Ishikawa (cell line): ENCODE results near the gene SACM1L.

Source experiments
- CEBPB ChIP-seq: IDR thresholded peaks from 2 replicates; pipeline ENCODE4 v1.6.1; 2012
- CREB1 ChIP-seq: IDR thresholded peaks from 2 replicates; pipeline ENCODE4 v1.6.1; 2012; ENCODE audit warnings: low read depth
- EGR1 ChIP-seq: IDR thresholded peaks from 2 replicates; pipeline ENCODE4 v1.6.1; 2012
- EP300 ChIP-seq: IDR thresholded peaks from 2 replicates; pipeline ENCODE4 v1.6.1; 2012; ENCODE audit warnings: borderline replicate concordance
- FOXM1 ChIP-seq: IDR thresholded peaks from 2 replicates; pipeline ENCODE4 v1.6.1; 2012; ENCODE audit warnings: low read depth, borderline replicate concordance
- NFIC ChIP-seq: IDR thresholded peaks from 2 replicates; pipeline ENCODE4 v1.6.1; 2012
- RAD21 ChIP-seq: IDR thresholded peaks from 2 replicates; pipeline ENCODE4 v1.6.1; 2012; ENCODE audit warnings: low read depth
- TAF1 ChIP-seq: IDR thresholded peaks from 2 replicates; pipeline ENCODE4 v1.6.1; 2012; ENCODE audit warnings: low read depth, mild to moderate bottlenecking
- TCF12 ChIP-seq: IDR thresholded peaks from 2 replicates; pipeline ENCODE4 v1.6.1; 2012; ENCODE audit warnings: low read depth
- TEAD4 ChIP-seq: IDR thresholded peaks from 2 replicates; pipeline ENCODE4 v1.6.1; 2012
- YY1 ChIP-seq: IDR thresholded peaks from 2 replicates; pipeline ENCODE4 v1.6.1; 2012; ENCODE audit warnings: low read depth
- ZBTB7A ChIP-seq: IDR thresholded peaks from 2 replicates; pipeline ENCODE4 v1.6.1; 2012; ENCODE audit warnings: low read depth
- TF ChIP-seq, protein P1 (sequence below): IDR thresholded peaks from 2 replicates; pipeline ENCODE4 v1.6.1; 2012; ENCODE audit warnings: low read depth, mild to moderate bottlenecking
- TF ChIP-seq, protein P2 (sequence below): IDR thresholded peaks from 2 replicates; pipeline ENCODE4 v1.6.1; 2012
- TF ChIP-seq, protein P3 (sequence below): IDR thresholded peaks from 2 replicates; pipeline ENCODE4 v1.6.1; 2012

The SACM1L gene

DNA sequence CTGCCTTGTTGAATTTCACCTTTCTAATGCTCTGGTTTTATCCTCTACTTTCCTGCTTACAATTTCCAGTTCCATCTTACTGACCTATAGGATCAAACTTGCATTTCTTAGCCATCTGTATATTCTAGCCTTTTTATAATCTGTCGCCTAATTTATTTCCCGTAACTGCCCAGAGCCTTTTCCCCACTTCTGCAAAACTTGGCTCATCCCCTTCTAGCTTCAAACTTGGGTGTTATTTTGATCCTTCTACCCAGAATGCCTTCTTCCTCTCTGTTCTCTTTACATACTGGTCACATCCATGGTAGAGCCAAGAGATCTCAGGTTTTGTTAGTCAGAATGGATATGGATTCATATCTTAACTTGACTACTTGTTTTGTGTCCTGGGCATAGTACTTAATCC lies 2.6 kb downstream of the SACM1L start:
- no peak for TF ChIP-seq TAF1
- no peak for TF ChIP-seq RAD21
- no peak for TF ChIP-seq CEBPB
- no peak for TF ChIP-seq EP300
- TF ChIP-seq TEAD4 = no peak
- TF ChIP-seq CREB1 = no peak
- no peak for TF ChIP-seq YY1
- no peak for TF ChIP-seq NFIC
- TF ChIP-seq, protein P1, sequence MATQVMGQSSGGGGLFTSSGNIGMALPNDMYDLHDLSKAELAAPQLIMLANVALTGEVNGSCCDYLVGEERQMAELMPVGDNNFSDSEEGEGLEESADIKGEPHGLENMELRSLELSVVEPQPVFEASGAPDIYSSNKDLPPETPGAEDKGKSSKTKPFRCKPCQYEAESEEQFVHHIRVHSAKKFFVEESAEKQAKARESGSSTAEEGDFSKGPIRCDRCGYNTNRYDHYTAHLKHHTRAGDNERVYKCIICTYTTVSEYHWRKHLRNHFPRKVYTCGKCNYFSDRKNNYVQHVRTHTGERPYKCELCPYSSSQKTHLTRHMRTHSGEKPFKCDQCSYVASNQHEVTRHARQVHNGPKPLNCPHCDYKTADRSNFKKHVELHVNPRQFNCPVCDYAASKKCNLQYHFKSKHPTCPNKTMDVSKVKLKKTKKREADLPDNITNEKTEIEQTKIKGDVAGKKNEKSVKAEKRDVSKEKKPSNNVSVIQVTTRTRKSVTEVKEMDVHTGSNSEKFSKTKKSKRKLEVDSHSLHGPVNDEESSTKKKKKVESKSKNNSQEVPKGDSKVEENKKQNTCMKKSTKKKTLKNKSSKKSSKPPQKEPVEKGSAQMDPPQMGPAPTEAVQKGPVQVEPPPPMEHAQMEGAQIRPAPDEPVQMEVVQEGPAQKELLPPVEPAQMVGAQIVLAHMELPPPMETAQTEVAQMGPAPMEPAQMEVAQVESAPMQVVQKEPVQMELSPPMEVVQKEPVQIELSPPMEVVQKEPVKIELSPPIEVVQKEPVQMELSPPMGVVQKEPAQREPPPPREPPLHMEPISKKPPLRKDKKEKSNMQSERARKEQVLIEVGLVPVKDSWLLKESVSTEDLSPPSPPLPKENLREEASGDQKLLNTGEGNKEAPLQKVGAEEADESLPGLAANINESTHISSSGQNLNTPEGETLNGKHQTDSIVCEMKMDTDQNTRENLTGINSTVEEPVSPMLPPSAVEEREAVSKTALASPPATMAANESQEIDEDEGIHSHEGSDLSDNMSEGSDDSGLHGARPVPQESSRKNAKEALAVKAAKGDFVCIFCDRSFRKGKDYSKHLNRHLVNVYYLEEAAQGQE = no peak
- no peak for TF ChIP-seq FOXM1
- no peak for TF ChIP-seq EGR1
- no peak for TF ChIP-seq ZBTB7A
- TF ChIP-seq TCF12 = no peak
- TF ChIP-seq, protein P2, sequence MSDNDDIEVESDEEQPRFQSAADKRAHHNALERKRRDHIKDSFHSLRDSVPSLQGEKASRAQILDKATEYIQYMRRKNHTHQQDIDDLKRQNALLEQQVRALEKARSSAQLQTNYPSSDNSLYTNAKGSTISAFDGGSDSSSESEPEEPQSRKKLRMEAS = no peak
- TF ChIP-seq, protein P3, sequence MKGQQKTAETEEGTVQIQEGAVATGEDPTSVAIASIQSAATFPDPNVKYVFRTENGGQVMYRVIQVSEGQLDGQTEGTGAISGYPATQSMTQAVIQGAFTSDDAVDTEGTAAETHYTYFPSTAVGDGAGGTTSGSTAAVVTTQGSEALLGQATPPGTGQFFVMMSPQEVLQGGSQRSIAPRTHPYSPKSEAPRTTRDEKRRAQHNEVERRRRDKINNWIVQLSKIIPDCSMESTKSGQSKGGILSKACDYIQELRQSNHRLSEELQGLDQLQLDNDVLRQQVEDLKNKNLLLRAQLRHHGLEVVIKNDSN = no peak

DNA sequence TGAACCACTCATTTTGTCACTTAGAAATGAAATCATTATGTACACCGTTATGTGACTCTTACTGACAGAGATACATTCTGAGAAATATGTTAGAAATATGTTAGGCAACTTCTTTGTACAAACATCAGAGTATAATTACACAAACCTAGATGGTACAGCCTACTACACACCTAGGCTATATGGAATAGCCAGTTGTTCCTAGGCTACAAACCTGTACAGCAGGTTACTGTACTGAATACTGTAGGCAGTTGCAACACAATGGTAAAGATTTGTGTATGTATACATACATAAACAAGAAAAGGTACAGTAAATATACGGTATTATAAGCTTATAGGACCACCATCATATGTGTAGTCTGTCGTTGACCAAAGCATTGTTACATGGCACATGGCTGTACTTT lies 3.7 kb downstream of the SACM1L start:
- no peak for TF ChIP-seq EGR1
- TF ChIP-seq, protein P2 = no peak
- TF ChIP-seq NFIC = no peak
- TF ChIP-seq RAD21 = no peak
- TF ChIP-seq TEAD4 = no peak
- TF ChIP-seq, protein P3 = no peak
- no peak for TF ChIP-seq EP300
- TF ChIP-seq CEBPB = no peak
- no peak for TF ChIP-seq FOXM1
- TF ChIP-seq TAF1 = no peak

DNA sequence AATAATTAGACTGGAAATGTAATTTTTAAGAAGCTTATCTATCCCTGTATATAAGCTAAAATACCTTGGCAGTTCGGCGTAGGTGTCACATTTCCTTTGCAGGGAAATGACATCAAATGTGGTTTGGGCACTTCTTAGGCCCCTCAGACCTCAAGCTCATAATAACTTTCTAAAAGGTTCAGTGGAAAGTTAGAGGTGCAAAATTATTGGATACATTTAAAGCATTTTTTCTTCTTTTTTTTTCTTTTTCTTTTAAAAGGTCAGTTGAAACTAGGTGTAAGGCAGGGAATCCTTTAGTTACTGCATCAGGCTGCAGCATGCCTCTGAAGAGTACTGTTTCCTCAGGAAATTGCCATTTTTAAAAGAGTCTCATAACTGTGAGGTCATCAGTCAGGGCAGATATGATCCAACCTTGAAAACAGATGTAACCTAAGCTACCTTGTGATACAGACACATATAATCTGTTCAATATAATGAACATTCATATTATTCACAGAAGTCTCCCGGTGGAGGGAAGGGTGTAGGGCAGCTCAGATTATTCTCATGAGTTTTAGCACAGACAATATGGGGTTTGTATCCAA lies 4.8 kb downstream of the SACM1L start:
- TF ChIP-seq ZBTB7A = no peak
- TF ChIP-seq FOXM1 = no peak
- TF ChIP-seq TAF1 = no peak
- TF ChIP-seq, protein P3 = no peak
- TF ChIP-seq CEBPB = no peak
- no peak for TF ChIP-seq CREB1
- TF ChIP-seq EGR1 = no peak
- TF ChIP-seq RAD21 = no peak
- no peak for TF ChIP-seq TCF12
- TF ChIP-seq TEAD4 = no peak
- TF ChIP-seq EP300 = no peak

DNA sequence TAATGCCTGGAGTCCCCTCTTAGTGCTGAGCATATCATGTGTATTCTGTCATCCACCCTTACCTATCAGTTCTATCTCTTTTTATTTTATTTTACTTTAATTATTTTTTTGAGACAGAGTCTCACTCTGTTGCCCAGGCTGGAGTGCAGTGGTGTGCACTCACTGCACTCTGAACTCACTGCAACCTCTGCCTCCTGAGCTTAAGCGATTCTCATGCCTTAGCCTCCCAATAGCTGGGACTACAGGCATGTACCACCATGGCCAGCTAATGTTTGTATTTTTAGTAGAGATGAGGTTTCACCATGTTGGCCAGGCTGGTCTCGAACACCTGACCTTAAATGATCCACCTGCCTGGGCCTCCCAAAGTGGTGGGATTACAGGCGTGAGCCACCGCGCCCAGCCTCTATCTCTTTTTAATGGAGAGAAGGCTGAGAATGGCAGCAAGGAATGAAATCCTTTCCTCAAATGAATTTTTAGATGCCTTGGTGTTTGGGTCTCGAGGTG lies 11.4 kb downstream of the SACM1L start:
- no peak for TF ChIP-seq RAD21
- TF ChIP-seq, protein P1 = no peak

DNA sequence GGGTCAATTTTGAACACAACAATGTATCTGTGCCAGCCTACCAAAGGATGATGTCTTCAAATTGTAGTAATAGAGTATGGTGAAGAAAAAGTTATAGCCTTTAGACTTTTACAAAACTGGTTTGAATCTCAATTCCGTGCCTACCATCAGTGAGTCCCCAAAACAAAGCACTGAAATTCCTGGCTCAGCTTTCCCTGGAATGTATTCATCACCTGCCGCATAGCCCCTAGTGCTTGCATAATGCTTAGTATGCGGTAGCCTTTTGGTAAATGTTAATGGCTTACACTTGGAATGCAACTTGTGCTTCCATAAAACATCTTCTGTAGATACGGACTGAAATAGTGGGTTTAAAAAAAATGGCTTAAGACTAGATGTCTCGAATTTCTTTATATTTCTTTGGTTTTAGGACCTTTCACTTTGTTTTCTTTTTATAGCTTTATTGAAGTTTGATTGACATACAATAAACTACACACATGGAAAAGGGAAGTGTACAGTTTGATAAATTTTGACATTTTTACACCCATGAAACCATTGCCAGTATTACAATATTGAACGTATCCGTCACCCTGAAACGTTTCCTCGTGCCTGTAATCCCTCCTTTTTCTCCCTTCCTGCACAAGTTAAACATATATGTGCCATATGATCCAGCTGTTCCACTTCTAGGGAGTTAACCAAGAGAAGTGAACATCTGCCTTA lies 12.1 kb downstream of the SACM1L start:
- TF ChIP-seq TCF12 = no peak
- no peak for TF ChIP-seq NFIC
- no peak for TF ChIP-seq YY1
- no peak for TF ChIP-seq CEBPB
- no peak for TF ChIP-seq TAF1
- TF ChIP-seq TEAD4 = no peak
- TF ChIP-seq, protein P2 = no peak
- TF ChIP-seq CREB1 = no peak
- TF ChIP-seq, protein P1 = no peak
- TF ChIP-seq FOXM1 = no peak
- TF ChIP-seq EGR1 = no peak
- TF ChIP-seq, protein P3 = no peak
- no peak for TF ChIP-seq ZBTB7A
- TF ChIP-seq RAD21 = no peak
